Neuronal stem cell (in vitro differentiated cells): ENCODE data around the gene PROKR1.

Experiments
- DNase-seq: peaks from one replicate; pipeline ENCODE4 v3.0.0-alpha.2; 2013; ENCODE audit warnings: low spot score
- H2AFZ ChIP-seq: one replicate; pipeline ENCODE4 v1.6.1; 2013; ENCODE audit warnings: mild to moderate bottlenecking, low read length, inconsistent platforms
- H2AK5ac ChIP-seq: 2 replicates; pipeline ENCODE4 v1.6.1; 2013; ENCODE audit warnings: low read depth, mild to moderate bottlenecking, inconsistent platforms, low read length, moderate library complexity, mixed read lengths
- H2BK120ac ChIP-seq: 2 replicates; pipeline ENCODE4 v1.6.1; 2013; ENCODE audit warnings: low read depth, mild to moderate bottlenecking, inconsistent platforms, low read length, moderate library complexity, mixed read lengths
- H2BK12ac ChIP-seq: one replicate; pipeline ENCODE4 v1.6.1; 2013; ENCODE audit warnings: low read length, inconsistent platforms
- H2BK15ac ChIP-seq: 2 replicates; pipeline ENCODE4 v1.6.1; 2013; ENCODE audit warnings: mild to moderate bottlenecking, low read length, inconsistent platforms, mixed read lengths
- H2BK5ac ChIP-seq: one replicate; pipeline ENCODE4 v1.6.1; 2013; ENCODE audit warnings: inconsistent platforms, mild to moderate bottlenecking, low read length, moderate library complexity
- H3K14ac ChIP-seq: one replicate; pipeline ENCODE4 v1.6.1; 2013; ENCODE audit warnings: low read length, inconsistent platforms
- H3K18ac ChIP-seq: 2 replicates; pipeline ENCODE4 v1.6.1; 2013; ENCODE audit warnings: low read length, inconsistent platforms
- H3K23ac ChIP-seq: 2 replicates; pipeline ENCODE4 v1.6.1; 2013; ENCODE audit warnings: low read depth, mild to moderate bottlenecking, mixed read lengths, low read length, inconsistent platforms; ENCODE audit not compliant: poor library complexity
- H3K27ac ChIP-seq: replicated peaks from 3 replicates; pipeline ENCODE4 v1.5.1; 2013; ENCODE audit warnings: low read length, inconsistent platforms
- H3K27me3 ChIP-seq, 3 experiments: 2 replicates each; pipeline ENCODE4 v1.6.1; 2013; ENCODE audit warnings: low read length in 3 of 3, mild to moderate bottlenecking in 2 of 3, inconsistent platforms in 1 of 3, low read depth in 1 of 3, mixed read lengths in 1 of 3, moderate library complexity in 1 of 3; ENCODE audit not compliant: control insufficient read depth in 3 of 3, insufficient read depth in 3 of 3
- H3K36me3 ChIP-seq, 2 donors: replicated peaks in 1 of 2; 2 replicates each; pipeline ENCODE4 v1.6.1; 2013; ENCODE audit warnings: low read length in 2 of 2; ENCODE audit not compliant: control insufficient read depth in 2 of 2, insufficient read depth in 2 of 2
- H3K4ac ChIP-seq: 2 replicates; pipeline ENCODE4 v1.6.1; 2013; ENCODE audit warnings: inconsistent platforms, mild to moderate bottlenecking, low read length, moderate library complexity
- H3K4me1 ChIP-seq, 2 donors: 1 replicate in 1 of 2; 2 replicates in 1 of 2; pipeline ENCODE4 v1.6.1; 2013; ENCODE audit warnings: low read length in 2 of 2, low read depth in 1 of 2; ENCODE audit not compliant: control insufficient read depth in 2 of 2, insufficient read depth in 1 of 2
- H3K4me2 ChIP-seq: one replicate; pipeline ENCODE4 v1.6.1; 2013; ENCODE audit warnings: mild to moderate bottlenecking, low read length, inconsistent platforms; ENCODE audit not compliant: insufficient read depth, poor library complexity, severe bottlenecking
- H3K4me3 ChIP-seq, 2 donors: 2 replicates each; pipeline ENCODE4 v1.5.1; 2013; ENCODE audit warnings: low read length in 2 of 2, mild to moderate bottlenecking in 2 of 2, inconsistent platforms in 1 of 2, moderate library complexity in 1 of 2
- H3K79me1 ChIP-seq: one replicate; pipeline ENCODE4 v1.6.1; 2013; ENCODE audit warnings: low read depth, mild to moderate bottlenecking, inconsistent platforms, low read length, moderate library complexity
- H3K9ac ChIP-seq: one replicate; pipeline ENCODE4 v1.6.1; 2013; ENCODE audit warnings: mild to moderate bottlenecking, low read depth, low read length, inconsistent platforms; ENCODE audit not compliant: poor library complexity
- H3K9me3 ChIP-seq, 2 donors: replicated peaks in 1 of 2; 2 replicates each; pipeline versions ENCODE3 to v1.6.1; 2013; ENCODE audit warnings: low read length in 2 of 2, mild to moderate bottlenecking in 2 of 2, inconsistent platforms in 1 of 2, low read depth in 1 of 2, mixed read lengths in 1 of 2, moderate library complexity in 1 of 2; ENCODE audit not compliant: control insufficient read depth in 2 of 2, insufficient read depth in 1 of 2
- H4K8ac ChIP-seq: one replicate; pipeline ENCODE4 v1.6.1; 2013; ENCODE audit warnings: low read depth, mild to moderate bottlenecking, inconsistent platforms, low read length, moderate library complexity
- H4K91ac ChIP-seq: one replicate; pipeline ENCODE4 v1.6.1; 2013; ENCODE audit warnings: low read length, low read depth, mild to moderate bottlenecking, inconsistent platforms; ENCODE audit not compliant: poor library complexity
- WGBS, 2 donors: extraction: QIAGEN DNeasy Blood & Tissue Kit; methylation state at CpG; one replicate each; pipeline ENCODE4 v1.1.7; 2013; ENCODE audit warnings: missing lambda C conversion rate in 2 of 2, mixed read lengths in 1 of 2; ENCODE audit not compliant: insufficient read length in 2 of 2, insufficient replicate concordance in 1 of 2; ENCODE audit errors: extremely low coverage in 2 of 2; 5-methylcytosine and 5-hydroxymethylcytosine counted together

Gene PROKR1

DNA sequence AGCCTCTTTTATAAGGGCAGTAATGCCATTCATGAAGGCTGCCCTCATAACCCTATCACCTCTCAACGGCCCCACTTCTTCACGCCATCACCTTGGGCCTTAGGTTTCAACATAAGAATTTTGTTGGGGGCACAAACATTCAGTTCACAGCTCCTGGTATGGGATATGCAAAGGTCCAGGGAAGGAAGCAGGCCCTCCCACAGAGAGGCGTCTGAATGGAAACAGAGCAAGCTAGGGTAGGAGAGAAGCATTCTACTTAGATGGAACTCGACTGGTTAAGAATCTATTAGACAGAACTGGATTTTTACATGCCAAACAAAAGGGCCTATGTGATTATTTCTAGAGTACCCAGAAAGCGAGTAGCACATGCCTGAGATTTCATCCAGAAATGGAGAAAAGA is 42.8 kb downstream of the PROKR1 start:
- Histone ChIP-seq H3K4me1 (peaks cover 0 to 2% of the 10 kb centered on the region in 2 donors), H2BK15ac (no peak overlapping the region), H3K9ac (no peak overlapping the region), H2BK120ac (no peak overlapping the region), H3K27ac (no peak overlapping the region), H3K18ac (no peak overlapping the region), H4K8ac (no peak overlapping the region), H3K14ac (no peak overlapping the region), H3K36me3 (no peaks in the 10 kb centered on the region), H2BK5ac (no peak overlapping the region), H3K23ac (no peak overlapping the region), H3K79me1 (no peaks in the 10 kb centered on the region), H2AFZ (no peak overlapping the region), H2AK5ac (no peak overlapping the region), H4K91ac (no peak overlapping the region), H3K4ac (no peak overlapping the region), H3K4me2 (no peak overlapping the region), H2BK12ac (no peak overlapping the region), H3K27me3 (no peaks in the 10 kb centered on the region), H3K9me3 (no peaks in the 10 kb centered on the region), H3K4me3 (no peak overlapping the region)
- WGBS, 2 donors = no CpG with 5 or more reads among the region's 5 CpGs
- no peak for DNase-seq

DNA sequence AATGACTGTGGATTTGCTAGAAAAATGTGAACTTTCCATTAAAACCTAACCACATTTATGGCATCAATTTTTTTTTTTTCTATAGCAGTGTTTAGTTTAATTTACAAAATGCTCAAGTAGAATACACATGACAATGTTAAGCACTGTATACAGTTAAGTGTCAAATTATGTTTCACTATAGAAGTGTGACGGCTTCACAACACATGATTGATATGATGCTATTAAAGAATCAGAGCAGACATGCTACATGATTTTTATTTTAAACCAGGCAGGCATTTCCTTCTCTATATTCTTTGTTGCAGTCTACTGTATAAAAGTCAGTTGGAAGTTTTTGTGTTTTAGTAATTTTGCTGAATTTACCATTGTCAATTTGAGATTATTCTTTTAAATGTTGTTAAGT is 43.6 kb downstream of the PROKR1 start:
- no peaks in the 10 kb centered on the region for H3K27me3 ChIP-seq
- no CpG with 5 or more reads among the region's 1 CpG for WGBS, 2 donors
- no peak overlapping the region for H3K23ac ChIP-seq
- no peak overlapping the region for H2AFZ ChIP-seq
- H4K8ac ChIP-seq = no peak overlapping the region
- no peaks in the 10 kb centered on the region for H3K9me3 ChIP-seq
- H3K27ac ChIP-seq = no peak overlapping the region
- no peak overlapping the region for H2BK120ac ChIP-seq
- H3K4me1 ChIP-seq = peaks cover 0 to 2% of the 10 kb centered on the region in 2 donors
- H2BK15ac ChIP-seq = no peak overlapping the region
- H3K4me3 ChIP-seq = no peak overlapping the region
- H2BK5ac ChIP-seq = no peak overlapping the region
- no peak overlapping the region for H4K91ac ChIP-seq
- H2BK12ac ChIP-seq = no peak overlapping the region
- H3K79me1 ChIP-seq = no peaks in the 10 kb centered on the region
- H3K4ac ChIP-seq = no peak overlapping the region
- no peak overlapping the region for H2AK5ac ChIP-seq
- no peak overlapping the region for H3K18ac ChIP-seq
- H3K14ac ChIP-seq = no peak overlapping the region
- DNase-seq = no peak
- H3K36me3 ChIP-seq = no peaks in the 10 kb centered on the region
- no peak overlapping the region for H3K9ac ChIP-seq
- H3K4me2 ChIP-seq = no peak overlapping the region

DNA sequence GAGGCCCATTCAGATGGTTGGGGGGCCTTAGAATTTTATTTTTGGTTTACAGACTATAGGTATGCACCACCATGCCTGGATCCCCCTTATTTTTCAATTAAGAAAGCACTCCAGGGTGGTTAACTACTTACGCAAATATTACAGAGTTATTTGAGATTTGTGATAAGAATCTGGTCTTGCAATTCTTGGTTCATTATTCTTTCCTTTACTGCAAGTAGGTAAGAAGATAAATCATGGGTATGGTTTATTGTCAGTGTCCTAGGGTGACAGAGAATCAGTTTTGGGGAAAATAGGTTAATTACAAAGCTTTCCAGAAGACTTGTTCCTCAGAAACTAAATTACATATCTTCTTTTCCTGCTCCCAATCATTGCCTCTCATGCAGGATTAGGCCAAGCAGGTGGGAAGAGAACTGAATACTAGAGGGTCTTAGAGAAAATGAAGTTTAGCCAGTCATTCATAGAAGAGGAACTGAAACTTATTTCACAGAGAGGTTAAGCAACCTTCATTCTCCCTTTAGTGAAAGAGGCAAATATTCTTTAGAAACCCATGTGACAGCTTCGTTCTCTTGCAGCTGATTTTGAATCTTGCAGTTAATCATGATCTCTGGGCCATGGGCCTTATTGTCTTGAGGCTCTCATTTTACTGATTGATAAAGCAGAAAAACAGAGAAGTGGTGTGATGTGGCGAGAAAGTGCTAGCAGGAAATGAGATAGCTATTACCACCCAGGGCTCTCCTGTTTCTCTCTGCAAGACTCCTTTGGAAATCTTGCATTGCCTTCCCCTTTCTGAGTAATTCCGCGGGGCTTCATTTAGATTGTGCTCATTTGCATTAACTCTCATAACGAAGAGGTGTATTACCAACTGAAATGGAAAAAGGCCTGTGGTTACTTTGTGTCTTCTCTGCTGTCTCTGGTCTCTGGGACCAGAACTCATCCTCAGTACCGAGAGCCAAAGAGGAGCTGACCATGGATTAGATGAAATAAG is 46.5 kb downstream of the PROKR1 start:
- Histone ChIP-seq H3K27ac (no peak overlapping the region), H2AFZ (no peak overlapping the region), H3K18ac (no peak overlapping the region), H2BK120ac (no peak overlapping the region), H3K14ac (no peak overlapping the region), H3K27me3 (no peaks in the 10 kb centered on the region), H3K23ac (no peak overlapping the region), H2BK12ac (no peak overlapping the region), H2AK5ac (no peak overlapping the region), H4K8ac (no peak overlapping the region), H3K9me3 (no peaks in the 10 kb centered on the region), H3K4me2 (no peak overlapping the region), H4K91ac (no peak overlapping the region), H3K4ac (no peak overlapping the region), H3K9ac (no peak overlapping the region), H3K79me1 (no peaks in the 10 kb centered on the region), H2BK5ac (no peak overlapping the region), H2BK15ac (no peak overlapping the region), H3K4me3 (no peak overlapping the region), H3K36me3 (no peaks in the 10 kb centered on the region), H3K4me1 (peaks cover 0 to 2% of the 10 kb centered on the region in 2 donors)
- no peak for DNase-seq
- no CpG with 5 or more reads among the region's 7 CpGs for whole genome bisulfite sequencing, 2 donors

DNA sequence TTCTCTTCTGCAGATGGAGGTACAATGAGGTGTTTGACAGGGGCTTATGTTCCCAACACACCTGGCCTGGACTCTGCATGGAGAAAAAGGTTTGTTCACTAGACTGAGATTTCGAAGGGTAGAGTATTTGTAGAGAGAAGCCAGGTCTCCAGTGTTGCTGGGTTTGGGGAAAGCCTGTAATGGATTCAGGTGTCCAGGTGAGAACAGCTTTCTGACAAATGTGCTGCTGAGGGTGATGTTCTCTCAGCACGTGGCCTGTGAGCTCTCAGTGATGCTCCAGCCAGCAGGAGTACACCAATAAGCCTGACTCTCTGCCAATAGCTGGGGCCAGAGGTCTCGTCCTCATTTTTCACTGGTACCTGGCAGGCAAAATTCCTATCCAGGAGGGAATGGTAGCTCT is 47.5 kb downstream of the PROKR1 start:
- Histone ChIP-seq H3K79me1 (no peaks in the 10 kb centered on the region), H3K9ac (no peak overlapping the region), H3K27ac (no peak overlapping the region), H3K14ac (no peak overlapping the region), H2BK12ac (no peak overlapping the region), H3K36me3 (no peaks in the 10 kb centered on the region), H3K4me2 (no peak overlapping the region), H3K23ac (no peak overlapping the region), H3K4ac (no peak overlapping the region), H2BK15ac (no peak overlapping the region), H3K18ac (no peak overlapping the region), H2BK5ac (no peak overlapping the region), H2BK120ac (no peak overlapping the region), H3K27me3 (no peaks in the 10 kb centered on the region), H3K9me3 (no peaks in the 10 kb centered on the region), H3K4me1 (peaks cover 0 to 2% of the 10 kb centered on the region in 2 donors), H3K4me3 (no peak overlapping the region), H2AK5ac (no peak overlapping the region), H2AFZ (no peak overlapping the region), H4K91ac (no peak overlapping the region), H4K8ac (no peak overlapping the region)
- no peak for DNase-seq
- no CpG with 5 or more reads among the region's 3 CpGs for WGBS, 2 donors
